Stimulated activated CD8-positive, alpha-beta memory T cell treated with anti-CD3 and anti-CD28 coated beads, Interleukin-4, amount 100 ng/mL, for 48 hours (primary cell): Measurements from ENCODE around the gene NOC2L.

Experiments
- DNase-seq: peaks from one replicate; pipeline ENCODE4 v3.0.0-alpha.2; 2020

NOC2L gene

DNA sequence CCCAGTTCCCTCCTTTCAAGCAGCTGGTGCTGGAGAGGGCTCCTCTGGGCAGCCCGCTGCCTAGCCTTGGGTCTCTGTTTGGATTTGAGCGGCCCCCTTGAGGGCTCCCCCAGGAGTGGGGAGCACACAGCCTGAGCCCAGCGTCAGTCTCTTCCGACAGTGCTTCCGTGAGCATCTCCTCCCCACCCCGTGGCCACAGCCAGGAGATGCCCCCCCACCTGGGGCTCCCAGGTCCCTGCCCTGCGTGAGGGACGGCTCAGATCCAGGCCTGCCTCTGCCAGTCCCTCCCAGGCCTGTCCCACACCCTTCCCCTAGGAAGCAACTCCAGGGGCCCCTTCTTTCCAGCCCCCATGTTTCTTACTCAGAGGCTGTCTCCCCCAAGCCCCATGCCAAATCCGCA lies 31.8 kb downstream of the NOC2L start:
- no peak for DNase-seq

DNA sequence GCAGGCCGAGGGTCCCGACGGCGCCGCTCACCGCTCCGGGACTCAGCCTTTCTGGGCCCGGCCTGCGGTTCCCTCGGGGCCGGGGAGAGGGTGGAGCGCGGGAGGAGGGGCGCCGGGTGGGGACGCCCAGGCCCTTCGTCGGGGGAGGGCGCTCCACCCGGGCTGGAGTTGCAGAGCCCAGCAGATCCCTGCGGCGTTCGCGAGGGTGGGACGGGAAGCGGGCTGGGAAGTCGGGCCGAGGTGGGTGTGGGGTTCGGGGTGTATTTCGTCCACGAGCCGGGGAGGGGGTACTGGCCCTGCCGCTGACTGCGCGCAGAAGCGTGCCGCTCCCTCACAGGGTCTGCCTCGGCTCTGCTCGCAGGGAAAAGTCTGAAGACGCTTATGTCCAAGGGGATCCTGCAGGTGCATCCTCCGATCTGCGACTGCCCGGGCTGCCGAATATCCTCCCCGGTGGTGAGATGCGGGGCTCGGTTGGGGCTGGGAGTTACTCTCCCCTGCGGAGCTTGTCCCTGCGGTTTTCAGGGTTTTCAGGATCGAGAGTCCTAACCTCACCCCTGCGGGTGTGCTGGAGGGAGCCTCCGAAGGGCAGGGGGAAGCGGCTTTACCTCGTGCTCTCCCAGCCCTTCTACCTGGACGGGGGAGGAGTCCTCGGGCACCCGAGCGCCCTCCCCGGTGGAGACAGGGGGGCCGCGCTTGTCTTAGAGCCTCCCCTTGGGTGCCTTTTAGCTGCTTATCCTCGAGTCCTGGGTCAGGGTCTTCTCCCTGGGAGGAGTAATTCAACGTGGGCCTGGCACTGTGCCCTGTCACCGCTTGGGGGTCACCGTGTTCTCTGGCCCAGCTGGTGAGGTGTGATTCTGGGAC lies 33.3 kb downstream of the NOC2L start:
- DNase-seq, result no peak

GRCh38 chr1:924656-925560 lies 34.1 kb downstream of the NOC2L start:
- no peak for DNase-seq

- DNase-seq, result no peak
Measured at GRCh38 chr1:923991-924655, 34.9 kb downstream of the NOC2L start.

DNA sequence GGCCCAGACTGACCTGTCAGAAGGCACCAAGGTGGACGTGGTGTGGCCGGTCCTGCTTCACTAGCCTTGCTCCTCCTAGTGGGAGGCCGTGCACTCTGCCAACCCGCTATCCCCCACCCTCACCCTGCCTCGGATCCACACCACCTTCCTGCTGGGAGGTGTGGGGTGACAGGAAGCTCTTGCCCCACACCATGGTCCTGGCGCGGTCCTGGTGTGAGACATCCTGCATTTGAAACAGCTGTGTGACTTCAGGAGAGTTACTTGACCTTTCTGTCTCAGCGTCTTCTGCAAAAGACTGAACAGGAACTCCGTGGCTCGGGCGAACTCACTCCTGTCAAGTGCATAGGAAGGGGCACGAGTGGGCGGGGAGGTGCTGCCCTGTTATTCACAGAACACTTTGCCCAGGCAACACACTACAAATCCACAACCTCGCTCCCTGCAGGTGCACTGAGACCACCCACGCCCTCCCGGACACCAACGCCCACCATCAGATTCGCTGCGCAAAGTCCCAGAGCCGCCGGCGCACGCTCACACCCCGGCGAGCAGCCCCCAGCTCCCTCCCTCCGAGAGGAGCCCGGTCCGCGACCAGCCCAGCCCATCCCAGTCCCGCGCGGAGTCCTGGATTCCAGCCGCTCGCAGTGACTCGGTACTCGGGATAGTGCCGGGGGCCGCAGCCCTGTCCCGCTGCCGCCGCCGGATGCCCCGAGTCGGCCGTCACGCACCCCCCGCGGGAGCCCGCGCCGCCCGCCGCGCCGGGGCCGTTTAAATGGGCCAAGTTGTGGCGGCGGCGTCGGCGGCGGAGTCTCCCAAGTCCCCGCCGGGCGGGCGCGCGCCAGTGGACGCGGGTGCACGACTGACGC lies 35.7 kb downstream of the NOC2L start, which contains the start of gene SAMD11:
Gene SAMD11, plus strand, starts transcription at position 793 of the 860 bp plus-strand sequence. CDS start 509 bp downstream, outside the sequence.
- peak; percentile 65 for DNase-seq

- no peak for DNase-seq
Measured at GRCh38 chr1:921011-921837, 37.8 kb downstream of the NOC2L start.

GRCh38 chr1:920521-920920 lies 38.5 kb downstream of the NOC2L start:
- no peak for DNase-seq

DNA sequence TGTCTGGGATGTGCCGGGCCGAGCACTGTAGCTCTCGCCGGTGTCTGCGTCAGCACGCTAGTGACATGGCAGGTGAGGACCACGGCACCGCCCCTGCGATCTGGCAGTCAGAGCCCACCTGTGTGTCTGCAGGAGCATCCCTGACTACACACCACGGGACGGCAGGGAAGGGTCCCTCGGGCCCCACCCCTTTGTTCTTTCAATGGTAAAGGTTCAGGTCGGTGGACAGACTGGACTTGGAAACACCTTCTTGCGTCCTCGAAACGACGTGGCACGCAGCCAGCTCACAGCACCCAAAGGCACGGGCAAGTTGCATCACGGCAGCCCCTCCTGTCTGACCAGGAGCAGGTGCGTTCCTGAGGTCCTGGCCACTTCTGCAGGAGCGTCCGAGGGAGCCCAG lies 39.0 kb downstream of the NOC2L start:
- no peak for DNase-seq

- DNase-seq, result no peak
Measured at GRCh38 chr1:919271-919872, 39.7 kb downstream of the NOC2L start.

DNA sequence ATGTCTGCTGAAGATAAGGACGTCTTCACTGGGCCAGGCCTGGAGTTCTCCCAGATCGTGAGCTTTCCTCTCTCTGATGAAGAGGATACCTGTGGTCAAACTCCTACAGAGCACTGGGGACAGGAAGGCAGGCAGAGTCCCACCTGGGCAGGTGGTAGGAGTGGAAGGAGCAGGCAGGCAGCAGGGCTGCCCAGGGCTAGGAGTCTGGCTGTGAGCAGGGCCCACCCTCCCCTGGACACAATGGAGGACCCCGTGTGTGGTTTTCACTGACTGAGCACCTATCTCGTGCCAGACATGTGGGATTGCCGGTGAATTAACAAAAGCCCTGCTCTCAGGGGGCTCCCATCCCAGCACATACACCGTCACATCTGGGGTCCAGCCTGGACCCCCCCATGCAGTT lies 40.2 kb downstream of the NOC2L start:
- DNase-seq, result no peak

DNA sequence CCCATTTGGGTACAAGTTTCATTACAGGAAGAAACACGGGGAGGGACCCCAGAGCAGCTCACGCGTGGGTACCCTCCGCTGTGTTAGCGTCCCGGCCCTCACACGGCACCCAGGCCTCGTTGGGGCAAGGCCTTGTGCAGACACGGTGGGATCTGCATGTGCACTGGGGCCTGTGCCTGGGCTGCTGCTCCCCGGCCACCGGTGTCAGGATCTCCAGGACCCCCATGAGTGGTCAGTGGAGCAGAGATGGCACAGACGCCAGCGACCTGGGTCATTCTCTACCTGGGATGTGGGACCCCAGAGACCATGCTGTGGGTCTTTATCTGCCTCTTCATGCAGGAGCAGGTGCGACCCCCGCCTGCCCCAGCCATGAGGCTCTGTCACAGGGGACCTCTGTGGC lies 40.7 kb downstream of the NOC2L start:
- no peak for DNase-seq

GRCh38 chr1:917466-918091 lies 41.5 kb downstream of the NOC2L start:
- no peak for DNase-seq

- no peak for DNase-seq
Measured at GRCh38 chr1:917076-917459, 42.0 kb downstream of the NOC2L start.

- DNase-seq, result no peak
Measured at GRCh38 chr1:916173-917075, 42.6 kb downstream of the NOC2L start.

GRCh38 chr1:915295-916172 lies 43.5 kb downstream of the NOC2L start:
- DNase-seq, result no peak

DNA sequence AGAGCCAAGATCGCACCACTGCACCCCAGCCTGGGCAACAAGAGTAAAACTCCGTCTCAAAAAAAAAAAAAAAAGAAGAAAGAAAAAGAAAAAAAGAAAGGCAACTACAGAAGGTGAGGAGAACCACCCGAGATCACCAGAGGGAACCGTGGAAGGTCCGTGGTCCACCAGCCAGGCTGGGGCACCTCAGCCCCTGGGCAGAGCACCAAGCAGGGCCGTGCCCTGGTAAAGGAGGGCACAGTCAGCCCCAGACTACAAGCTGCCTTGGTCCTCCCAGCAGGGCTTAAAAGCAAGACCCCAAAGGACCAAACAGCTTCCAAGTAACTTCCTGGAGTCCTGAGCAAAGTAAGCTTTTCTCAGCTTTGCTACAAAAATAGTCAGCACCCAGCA lies 44.2 kb downstream of the NOC2L start:
- DNase-seq, result no peak

DNA sequence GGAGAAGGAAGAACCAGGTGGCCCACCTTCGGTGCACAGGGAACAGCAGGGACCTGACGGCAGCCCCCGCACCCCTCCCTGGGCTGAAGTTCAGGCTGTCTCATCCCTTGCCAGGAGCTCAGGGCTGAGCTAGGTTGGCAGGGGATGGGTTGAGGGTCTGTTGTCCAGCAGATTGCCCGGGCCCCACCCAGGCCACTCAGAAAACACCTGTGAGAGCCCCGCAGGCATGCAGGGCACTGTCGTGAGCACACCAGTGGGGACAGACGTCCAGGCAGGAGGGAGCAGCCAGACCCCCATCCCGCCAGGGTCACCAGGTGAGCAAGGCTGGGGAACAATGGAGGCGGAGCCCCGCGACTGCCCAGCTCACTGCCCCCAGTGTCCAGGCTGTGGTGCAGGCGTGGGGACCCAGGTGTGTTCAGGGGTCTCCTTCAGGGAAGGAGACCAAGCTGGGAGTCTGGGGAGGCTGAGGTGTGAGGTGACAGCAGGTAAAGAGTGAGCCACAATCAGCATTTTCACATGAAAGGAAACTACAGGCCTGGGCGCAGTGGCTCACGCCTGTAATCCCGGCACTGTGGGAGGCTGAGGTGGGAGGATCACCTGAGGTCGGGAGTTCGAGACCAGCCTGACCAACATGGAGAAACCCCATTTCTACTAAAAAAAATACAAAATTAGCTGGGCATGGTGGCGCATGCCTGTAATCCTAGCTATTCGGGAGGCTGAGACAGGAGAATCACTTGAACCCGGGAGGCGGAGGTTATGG lies 44.7 kb downstream of the NOC2L start:
- DNase-seq, result no peak
